ENCODE data around the gene TOMM5.

TOMM5 gene

GRCh38 chr9:37550781-37551180 lies 41.6 kb downstream of the TOMM5 start:
- TF ChIP-seq CTCF (IDR thresholded peaks at IDR 0.05; ENCODE audit: low read depth, low read length) (no peak), EZH2phosphoT487 (IDR thresholded peaks at IDR 0.05; ENCODE audit: low read depth) (no peak)

GRCh38 chr9:37549527-37549926 lies 42.9 kb downstream of the TOMM5 start:
- H3K9me3 ChIP-seq (ENCODE audit: insufficient read depth, low read length) = no peaks in the 10 kb centered on the region
- no peak overlapping the region for H2AFZ ChIP-seq (ENCODE audit: low read depth, low read length)
- H4K20me1 ChIP-seq (ENCODE audit: insufficient read depth, low read length) = no peaks in the 10 kb centered on the region
- TF ChIP-seq EZH2phosphoT487 (IDR thresholded peaks at IDR 0.05; ENCODE audit: low read depth) (no peak), CTCF (IDR thresholded peaks at IDR 0.05; ENCODE audit: low read depth, low read length) (no peak)
- H3K9ac ChIP-seq (ENCODE audit: low read length) = no peak overlapping the region
- H3K27me3 ChIP-seq (ENCODE audit: low read depth, low read length) = no peaks in the 10 kb centered on the region
- no peak overlapping the region for H3K4me3 ChIP-seq (ENCODE audit: low read length)
- H3K36me3 ChIP-seq (replicated peaks; ENCODE audit: low read depth, low read length) = no peaks in the 10 kb centered on the region
- H3K27ac ChIP-seq (ENCODE audit: low read length) = no peak overlapping the region
- no peaks in the 10 kb centered on the region for H3K79me2 ChIP-seq (ENCODE audit: low read length)
- H3K4me1 ChIP-seq (ENCODE audit: low read length) = peaks cover 6% of the 10 kb centered on the region
- no peak overlapping the region for H3K4me2 ChIP-seq (ENCODE audit: low read length)

More at GRCh38 chr9:37550781-37551180, 41.6 kb downstream of the TOMM5 start:
- Histone ChIP-seq H3K27me3 (ENCODE audit: low read depth, low read length) (no peaks in the 10 kb centered on the region), H3K4me2 (ENCODE audit: low read length) (no peak overlapping the region), H4K20me1 (ENCODE audit: insufficient read depth, low read length) (no peaks in the 10 kb centered on the region), H2AFZ (ENCODE audit: low read depth, low read length) (no peak overlapping the region), H3K36me3 (replicated peaks; ENCODE audit: low read depth, low read length) (no peaks in the 10 kb centered on the region), H3K4me3 (ENCODE audit: low read length) (no peak overlapping the region), H3K27ac (ENCODE audit: low read length) (no peak overlapping the region), H3K79me2 (ENCODE audit: low read length) (no peaks in the 10 kb centered on the region), H3K9ac (ENCODE audit: low read length) (no peak overlapping the region), H3K9me3 (ENCODE audit: insufficient read depth, low read length) (no peaks in the 10 kb centered on the region), H3K4me1 (ENCODE audit: low read length) (peaks cover 6% of the 10 kb centered on the region)

DNA sequence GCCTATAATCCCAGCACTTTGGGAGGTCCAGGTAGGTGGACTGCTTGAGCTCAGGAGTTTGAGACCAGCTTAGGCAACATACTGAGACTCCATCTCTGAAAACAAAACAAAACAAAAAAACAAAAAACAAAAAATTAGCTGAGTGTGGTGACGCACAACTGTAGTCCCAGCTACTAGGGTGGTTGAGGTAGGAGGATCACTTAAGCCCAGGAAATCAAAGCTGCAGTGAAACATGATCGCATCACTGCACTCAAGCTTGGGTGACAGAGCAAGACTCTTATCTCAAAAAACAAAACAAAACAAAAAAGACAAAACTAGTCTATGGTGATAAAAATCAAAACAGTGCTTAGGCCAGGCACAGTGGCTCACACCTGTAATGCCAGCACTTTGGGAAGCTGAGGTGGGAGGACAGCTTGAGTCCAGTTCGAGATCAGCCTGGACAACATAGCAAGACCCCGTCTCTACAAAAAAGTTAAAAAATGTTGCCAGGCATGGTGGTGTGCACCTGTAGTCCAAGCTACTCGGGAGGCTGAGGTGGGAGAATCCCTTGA lies 45.0 kb downstream of the TOMM5 start:
- Histone ChIP-seq H2AFZ (ENCODE audit: low read depth, low read length) (no peak overlapping the region), H3K4me1 (ENCODE audit: low read length) (peaks cover 15% of the 10 kb centered on the region), H3K9me3 (ENCODE audit: insufficient read depth, low read length) (no peaks in the 10 kb centered on the region), H3K79me2 (ENCODE audit: low read length) (no peaks in the 10 kb centered on the region), H3K27me3 (ENCODE audit: low read depth, low read length) (no peaks in the 10 kb centered on the region), H3K36me3 (replicated peaks; ENCODE audit: low read depth, low read length) (no peaks in the 10 kb centered on the region), H4K20me1 (ENCODE audit: insufficient read depth, low read length) (no peaks in the 10 kb centered on the region), H3K27ac (ENCODE audit: low read length) (no peak overlapping the region), H3K4me2 (ENCODE audit: low read length) (no peak overlapping the region), H3K4me3 (ENCODE audit: low read length) (no peak overlapping the region), H3K9ac (ENCODE audit: low read length) (no peak overlapping the region)
- TF ChIP-seq CTCF (IDR thresholded peaks at IDR 0.05; ENCODE audit: low read depth, low read length) (no peak), EZH2phosphoT487 (IDR thresholded peaks at IDR 0.05; ENCODE audit: low read depth) (no peak)

- H3K79me2 ChIP-seq (ENCODE audit: low read length) = no peaks in the 10 kb centered on the region
- TF ChIP-seq CTCF (IDR thresholded peaks at IDR 0.05; ENCODE audit: low read depth, low read length) = no peak
- no peak for TF ChIP-seq EZH2phosphoT487 (IDR thresholded peaks at IDR 0.05; ENCODE audit: low read depth)
- H3K4me1 ChIP-seq (ENCODE audit: low read length) = peaks cover 9% of the 10 kb centered on the region
- no peaks in the 10 kb centered on the region for H3K27me3 ChIP-seq (ENCODE audit: low read depth, low read length)
- H3K9ac ChIP-seq (ENCODE audit: low read length) = no peak overlapping the region
- no peaks in the 10 kb centered on the region for H3K9me3 ChIP-seq (ENCODE audit: insufficient read depth, low read length)
- no peak overlapping the region for H3K4me3 ChIP-seq (ENCODE audit: low read length)
- no peaks in the 10 kb centered on the region for H3K36me3 ChIP-seq (replicated peaks; ENCODE audit: low read depth, low read length)
- no peaks in the 10 kb centered on the region for H4K20me1 ChIP-seq (ENCODE audit: insufficient read depth, low read length)
- no peak overlapping the region for H2AFZ ChIP-seq (ENCODE audit: low read depth, low read length)
- no peak overlapping the region for H3K27ac ChIP-seq (ENCODE audit: low read length)
- H3K4me2 ChIP-seq (ENCODE audit: low read length) = no peak overlapping the region
Measured at GRCh38 chr9:37543468-37543867, 48.9 kb downstream of the TOMM5 start.

All from OCI-LY3 (cell line).